Activated effector memory CD4-positive, alpha-beta T cell treated with anti-CD3 and anti-CD28 coated beads, Interleukin-2, amount 50 U/mL, for 16 hours (primary cell): Measurements from ENCODE around the gene COL4A2.

Experiments
- DNase-seq: peaks from one replicate; pipeline ENCODE4 v3.0.0-alpha.2; 2020

Gene COL4A2

GRCh38 chr13:110291286-110291685 lies 15.8 kb upstream of the COL4A2 start:
- DNase-seq: no peak

GRCh38 chr13:110293037-110293436 lies 14.0 kb upstream of the COL4A2 start:
- no peak for DNase-seq

GRCh38 chr13:110293649-110294048 lies 13.4 kb upstream of the COL4A2 start:
- DNase-seq: no peak

- no peak for DNase-seq
These were observed 12.9 kb upstream of the COL4A2 start for GRCh38 chr13:110294146-110294545.

- DNase-seq: no peak
These were observed 12.5 kb upstream of the COL4A2 start for GRCh38 chr13:110294622-110295021.

GRCh38 chr13:110297011-110297410 lies 10.1 kb upstream of the COL4A2 start:
- no peak for DNase-seq

GRCh38 chr13:110297766-110298504 lies 9.1 kb upstream of the COL4A2 start:
- DNase-seq: no peak

GRCh38 chr13:110298505-110299282 lies 8.4 kb upstream of the COL4A2 start:
- no peak for DNase-seq

GRCh38 chr13:110299283-110299840 lies 7.7 kb upstream of the COL4A2 start:
- no peak for DNase-seq

- DNase-seq: no peak
These were observed 6.8 kb upstream of the COL4A2 start for GRCh38 chr13:110300090-110300815.

GRCh38 chr13:110301083-110301482 lies 6.0 kb upstream of the COL4A2 start:
- no peak for DNase-seq

- no peak for DNase-seq
These were observed 5.2 kb upstream of the COL4A2 start for GRCh38 chr13:110301606-110302553.

GRCh38 chr13:110302997-110303396 lies 4.1 kb upstream of the COL4A2 start:
- DNase-seq: no peak

GRCh38 chr13:110303644-110304043 lies 3.4 kb upstream of the COL4A2 start:
- DNase-seq: no peak

- DNase-seq: no peak
These were observed 2.8 kb upstream of the COL4A2 start for GRCh38 chr13:110304256-110304655.

- no peak for DNase-seq
These were observed 2.1 kb upstream of the COL4A2 start for GRCh38 chr13:110305001-110305400.

- DNase-seq: no peak
These were observed 1.5 kb upstream of the COL4A2 start for GRCh38 chr13:110305544-110305943.

GRCh38 chr13:110305949-110306339 lies 1.1 kb upstream of the COL4A2 start:
- no peak for DNase-seq

GRCh38 chr13:110306340-110306959 lies 634 bp upstream of the COL4A2 start:
- DNase-seq: no peak

- DNase-seq: no peak
These were observed 927 bp downstream of the COL4A2 start for GRCh38 chr13:110307767-110308655.
